B cell (primary cell): ENCODE results near the gene IER3. TPM values are rescaled to one million over a fixed set of nuclear protein-coding genes. Genes with fewer than 3 reads are reported as not detected.

Source experiments
- ATAC-seq: fragments of 200-7000 bp; cut with Tn5 transposase; one replicate; pipeline ENCODE4 v1.10.0; 2021; ENCODE audit warnings: low read depth, mild to moderate bottlenecking, moderate number of reproducible peaks, moderate library complexity
- CTCF ChIA-PET: fragments of 350-600 bp; sonication (Branson Sonifier 250); formaldehyde crosslinking; loops from one replicate; lab custom pipeline; 2021; ENCODE audit warnings: antibody characterized with exemption, inconsistent platforms; lab: Charles Lee
- POLR2A ChIA-PET: fragments of 350-600 bp; sonication (Branson Sonifier 250); formaldehyde crosslinking; loops from one replicate; lab custom pipeline; 2021; ENCODE audit warnings: antibody characterized with exemption; lab: Charles Lee
- DNase-seq: peaks from one replicate; pipeline ENCODE4 v3.0.0; 2013
- H2AFZ ChIP-seq: 2 replicates; pipeline ENCODE4 v1.6.1; 2012; ENCODE audit warnings: mild to moderate bottlenecking, low read depth, low read length; ENCODE audit not compliant: insufficient read depth, poor library complexity, severe bottlenecking
- H3K27ac ChIP-seq, 2 donors: 1 replicate in 1 of 2; 2 replicates in 1 of 2; pipeline ENCODE4 v1.5.1; 2012 to 2013; ENCODE audit warnings: low read length in 2 of 2, mild to moderate bottlenecking in 2 of 2, moderate library complexity in 1 of 2
- H3K27me3 ChIP-seq, 4 experiments: fragments of 200-600 bp in 1 of 4; sonication (generic) in 1 of 4; replicated peaks in 1 of 4; 1 replicate in 2 of 4; 2 replicates in 2 of 4; pipeline versions ENCODE4 v1.6.1 to v1.7.0; 2013 to 2016; ENCODE audit warnings: low read length in 3 of 4, mild to moderate bottlenecking in 2 of 4, mixed read lengths in 1 of 4, moderate library complexity in 1 of 4; ENCODE audit not compliant: insufficient read depth in 4 of 4, control insufficient read depth in 3 of 4; ENCODE audit errors: control extremely low read depth in 1 of 4
- H3K36me3 ChIP-seq, 2 experiments: replicated peaks in 1 of 2; 1 replicate in 1 of 2; 2 replicates in 1 of 2; pipeline versions ENCODE4 v1.6.1 to v1.7.1; 2013; ENCODE audit warnings: low read length in 1 of 2; ENCODE audit not compliant: insufficient read depth in 2 of 2, control insufficient read depth in 1 of 2; ENCODE audit errors: control extremely low read depth in 1 of 2, extremely low read depth in 1 of 2
- H3K4me1 ChIP-seq, 2 donors: fragments of 200-600 bp in 1 of 2; sonication (generic) in 1 of 2; 1 replicate in 1 of 2; 2 replicates in 1 of 2; pipeline versions ENCODE4 v1.5.1 to v1.6.1; 2013 to 2017; ENCODE audit warnings: low read length in 2 of 2; ENCODE audit not compliant: control insufficient read depth in 2 of 2, insufficient read depth in 2 of 2
- H3K4me2 ChIP-seq: replicated peaks from 2 replicates; pipeline ENCODE3; 2012; ENCODE audit warnings: mild to moderate bottlenecking, low read depth, low read length; ENCODE audit not compliant: poor library complexity, severe bottlenecking
- H3K4me3 ChIP-seq, 5 experiments: fragments of 200-600 bp in 1 of 5; sonication (generic) in 1 of 5; 1 replicate in 3 of 5; 2 replicates in 2 of 5; pipeline versions ENCODE4 v1.5.1 to v1.7.0; 2011 to 2016; ENCODE audit warnings: low read length in 4 of 5, mild to moderate bottlenecking in 4 of 5, low read depth in 2 of 5, control low read depth in 1 of 5, moderate library complexity in 1 of 5; ENCODE audit not compliant: insufficient read depth in 1 of 5; ENCODE audit errors: control extremely low read depth in 1 of 5, extremely low read depth in 1 of 5
- H3K79me2 ChIP-seq: fragments of 200-600 bp; sonication (generic); one replicate; pipeline ENCODE4 v1.6.0; 2016; ENCODE audit warnings: low read length; ENCODE audit not compliant: control insufficient read depth, insufficient read depth
- H3K9ac ChIP-seq: fragments of 200-600 bp; sonication (generic); 2 replicates; pipeline ENCODE4 v1.6.1; 2017; ENCODE audit warnings: mild to moderate bottlenecking, low read length, moderate library complexity
- H3K9me3 ChIP-seq, 3 donors: one replicate each; pipeline versions ENCODE4 v1.6.1 to v1.7.1; 2013; ENCODE audit warnings: low read length in 2 of 3; ENCODE audit not compliant: control insufficient read depth in 2 of 3, insufficient read depth in 1 of 3; ENCODE audit errors: control extremely low read depth in 1 of 3
- H4K20me1 ChIP-seq: 2 replicates; pipeline ENCODE4 v1.6.0; 2012; ENCODE audit warnings: mild to moderate bottlenecking, low read length; ENCODE audit not compliant: insufficient read depth, control insufficient read depth, poor library complexity, severe bottlenecking
- H3K27ac Mint-ChIP-seq: one replicate; pipeline ENCODE4 v1.8.0; 2021; ENCODE audit warnings: mixed read lengths
- H3K27me3 Mint-ChIP-seq: one replicate; pipeline ENCODE4 v1.8.0; 2021; ENCODE audit warnings: mixed read lengths
- H3K4me1 Mint-ChIP-seq: one replicate; pipeline ENCODE4 v1.8.0; 2021; ENCODE audit warnings: mixed read lengths
- H3K4me3 Mint-ChIP-seq: one replicate; pipeline ENCODE4 v1.8.0; 2021; ENCODE audit warnings: mixed read lengths
- H3K9me3 Mint-ChIP-seq: one replicate; pipeline ENCODE4 v1.8.0; 2022; ENCODE audit warnings: mixed read lengths; ENCODE audit not compliant: insufficient read depth
- EZH2 ChIP-seq: IDR thresholded peaks from 2 replicates; pipeline ENCODE4 v1.6.1; 2012; ENCODE audit warnings: borderline replicate concordance, low read depth, mild to moderate bottlenecking, moderate library complexity, low read length; ENCODE audit not compliant: insufficient read depth, poor library complexity, severe bottlenecking
- WGBS: methylation state at CpG from one replicate; pipeline ENCODE4 v1.1.5; 2013; ENCODE audit warnings: missing lambda C conversion rate; ENCODE audit not compliant: insufficient coverage; 5-methylcytosine and 5-hydroxymethylcytosine counted together
- intact Hi-C: fragments of 100-400 bp; cut with micrococcal nuclease; formaldehyde crosslinking; loops from one replicate; pipeline ENCODE4 v1.10.0; 2022
- polyA plus RNA-seq: library from polyadenylated mRNA; depleted of rRNA; stranded (reverse); fragments of >200 nt; gene quantifications from 2 replicates; pipeline ENCODE4 v1.2.3, GENCODE V29; 2012
- total RNA-seq, 2 donors: library from RNA; stranded (reverse); fragments of 120-200 nt in 1 of 2; gene quantifications; 1 replicate in 1 of 2; 2 replicates in 1 of 2; pipeline versions ENCODE4 v1.2.3 to v1.2.4, GENCODE V29; 2013 to 2022
- TF ChIP-seq, protein P1 (sequence below): fragments of 200-600 bp; IDR thresholded peaks from one replicate; pipeline ENCODE4 v1.8.0; 2022; ENCODE audit warnings: antibody characterized with exemption, mild to moderate bottlenecking

IER3 gene
- total and polyA plus RNA-seq, 2 donors (not counting 1 experiment from before 2014, with no cell fraction given): 3.7 to 4.2 TPM

DNA sequence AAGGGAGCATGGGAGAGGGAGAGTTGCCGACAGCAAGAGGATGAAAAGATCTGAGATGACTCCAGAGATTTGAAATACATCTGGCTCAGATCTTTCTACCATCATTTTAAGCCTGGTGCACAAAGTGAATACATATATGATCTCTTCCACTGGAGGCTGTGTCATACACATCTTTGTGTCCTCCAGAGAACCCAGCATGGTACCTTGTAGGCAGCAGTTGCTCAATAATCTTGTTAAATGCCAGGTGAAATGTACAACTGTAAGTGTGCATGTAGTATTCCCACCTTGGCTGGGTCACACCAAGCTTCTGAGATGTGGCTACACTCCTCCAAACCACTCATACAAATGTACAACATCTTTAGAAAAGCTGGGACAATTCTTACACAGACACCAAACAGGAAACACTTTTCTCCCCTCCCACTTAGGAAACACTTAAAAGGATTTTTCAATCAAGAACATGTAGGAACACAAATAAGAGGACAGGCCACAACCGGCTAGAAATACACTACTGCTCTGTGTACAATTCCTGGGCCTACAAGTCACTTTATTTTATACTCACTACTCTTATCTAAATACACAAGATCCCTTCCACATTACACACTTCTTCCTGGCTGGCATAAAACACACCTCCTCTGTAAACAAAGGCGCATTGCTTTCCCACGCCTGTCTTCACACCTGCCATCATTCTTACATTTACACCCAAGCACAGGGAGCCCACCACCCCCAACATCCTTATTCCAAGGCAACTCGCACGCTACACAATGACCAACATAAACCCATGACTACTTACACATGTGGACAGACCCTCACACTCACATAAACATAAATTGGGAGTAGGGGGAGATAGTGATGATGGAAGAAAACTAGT, 3.8 kb upstream of the IER3 start:
- no peaks in the 10 kb centered on the region for H3K27me3 Mint-ChIP-seq
- no peak overlapping the region for H3K4me3 Mint-ChIP-seq
- intact Hi-C loops: loop anchor here (10.0 kb wide), 1 partner anchor 47 kb away; no protein-coding TSS in a partner anchor
- Histone ChIP-seq H2AFZ (no peak overlapping the region), H3K27ac (no peak overlapping the region), H3K27me3 (no peaks in the 10 kb centered on the region), H3K9me3 (no peaks in the 10 kb centered on the region), H3K9ac (no peak overlapping the region), H3K4me1 (peaks cover 5 to 16% of the 10 kb centered on the region in 2 donors), H4K20me1 (no peaks in the 10 kb centered on the region), H3K4me3 (no peak overlapping the region), H3K4me2 (no peak overlapping the region), H3K79me2 (no peaks in the 10 kb centered on the region), H3K36me3 (no peaks in the 10 kb centered on the region)
- 84% methylated on average over 3 of the region's 6 CpGs for WGBS
- POLR2A ChIA-PET: no interaction called here
- ATAC-seq (no peak), DNase-seq (no peak)
- CTCF ChIA-PET: interaction anchor here (0.7 to 1.9 kb wide), 2 partner anchors 26 to 74 kb away, joined by 3 to 6 read pairs; no protein-coding TSS in a partner anchor
- H3K4me1 Mint-ChIP-seq: peaks cover 18% of the 10 kb centered on the region
- H3K9me3 Mint-ChIP-seq: no peaks in the 10 kb centered on the region
- TF ChIP-seq EZH2: no peak
- TF ChIP-seq, protein P1, sequence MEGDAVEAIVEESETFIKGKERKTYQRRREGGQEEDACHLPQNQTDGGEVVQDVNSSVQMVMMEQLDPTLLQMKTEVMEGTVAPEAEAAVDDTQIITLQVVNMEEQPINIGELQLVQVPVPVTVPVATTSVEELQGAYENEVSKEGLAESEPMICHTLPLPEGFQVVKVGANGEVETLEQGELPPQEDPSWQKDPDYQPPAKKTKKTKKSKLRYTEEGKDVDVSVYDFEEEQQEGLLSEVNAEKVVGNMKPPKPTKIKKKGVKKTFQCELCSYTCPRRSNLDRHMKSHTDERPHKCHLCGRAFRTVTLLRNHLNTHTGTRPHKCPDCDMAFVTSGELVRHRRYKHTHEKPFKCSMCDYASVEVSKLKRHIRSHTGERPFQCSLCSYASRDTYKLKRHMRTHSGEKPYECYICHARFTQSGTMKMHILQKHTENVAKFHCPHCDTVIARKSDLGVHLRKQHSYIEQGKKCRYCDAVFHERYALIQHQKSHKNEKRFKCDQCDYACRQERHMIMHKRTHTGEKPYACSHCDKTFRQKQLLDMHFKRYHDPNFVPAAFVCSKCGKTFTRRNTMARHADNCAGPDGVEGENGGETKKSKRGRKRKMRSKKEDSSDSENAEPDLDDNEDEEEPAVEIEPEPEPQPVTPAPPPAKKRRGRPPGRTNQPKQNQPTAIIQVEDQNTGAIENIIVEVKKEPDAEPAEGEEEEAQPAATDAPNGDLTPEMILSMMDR: no peak
- no peak overlapping the region for H3K27ac Mint-ChIP-seq

DNA sequence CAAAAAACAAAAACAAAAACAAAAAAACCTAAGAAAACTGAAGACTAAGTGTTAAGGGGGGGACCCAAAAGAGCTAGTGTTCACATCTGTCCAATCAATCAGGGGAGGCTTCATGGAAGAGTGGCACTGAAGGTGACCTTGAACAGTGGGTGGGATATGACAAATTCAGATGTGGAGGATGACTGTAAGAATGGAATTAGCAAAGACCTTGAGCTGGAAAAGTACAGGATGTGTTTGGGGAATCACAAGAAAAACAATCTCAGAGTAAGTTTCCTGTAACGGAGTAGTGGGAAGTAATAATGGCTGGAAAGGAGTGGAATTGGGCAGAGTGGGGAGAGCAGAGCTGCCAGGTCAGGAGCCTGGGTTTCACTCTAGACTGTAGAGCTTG, 2.9 kb upstream of the IER3 start:
- Mint-ChIP-seq H3K4me1 (peaks cover 22% of the 10 kb centered on the region), H3K4me3 (no peak overlapping the region), H3K9me3 (no peaks in the 10 kb centered on the region), H3K27ac (no peak overlapping the region), H3K27me3 (no peaks in the 10 kb centered on the region)
- no peaks in the 10 kb centered on the region for H3K79me2 ChIP-seq
- H3K9ac ChIP-seq: no peak overlapping the region
- H3K4me3 ChIP-seq: no peak overlapping the region
- H3K27me3 ChIP-seq: no peaks in the 10 kb centered on the region
- H3K36me3 ChIP-seq: no peaks in the 10 kb centered on the region
- intact Hi-C loops: loop anchor here (10.0 kb wide), 1 partner anchor 48 kb away; no protein-coding TSS in a partner anchor
- DNase-seq (no peak), ATAC-seq (no peak)
- H3K27ac ChIP-seq: no peak overlapping the region
- ChIA-PET CTCF (interaction anchor here (0.7 to 1.9 kb wide), 5 partner anchors 12 to 321 kb away, joined by 3 to 6 read pairs (median 3); no protein-coding TSS in a partner anchor), POLR2A (no interaction called here)
- no peak overlapping the region for H2AFZ ChIP-seq
- 95% methylated on average over 1 of the region's 1 CpG for WGBS
- H4K20me1 ChIP-seq: no peaks in the 10 kb centered on the region
- no peaks in the 10 kb centered on the region for H3K9me3 ChIP-seq
- TF ChIP-seq EZH2: no peak
- TF ChIP-seq, protein P1: no peak
- peaks cover 6 to 18% of the 10 kb centered on the region in 2 donors for H3K4me1 ChIP-seq
- H3K4me2 ChIP-seq: no peak overlapping the region
